Astrocyte (in vitro differentiated cells and primary cell): ENCODE measurements around the gene ZNF385D. TPM values are rescaled to one million over a fixed set of nuclear protein-coding genes. Genes with fewer than 3 reads are reported as not detected.

Source experiments
- DNase-seq: peaks from one replicate; pipeline ENCODE4 v3.0.0-alpha.2; 2010; ENCODE audit warnings: low read depth
- FAIRE-seq: peaks from 2 replicates; lab custom pipeline; 2011; peaks lifted over from hg19 to GRCh38; lab: Jason Lieb, UNC
- H2AFZ ChIP-seq: 2 replicates; pipeline ENCODE4 v1.6.0; 2012; ENCODE audit warnings: low read depth, low read length, inconsistent platforms
- H3K27ac ChIP-seq: 2 replicates; pipeline ENCODE4 v1.5.1; 2011; ENCODE audit warnings: low read depth, low read length, inconsistent platforms
- H3K27me3 ChIP-seq: 2 replicates; pipeline ENCODE4 v1.6.0; 2011; ENCODE audit warnings: low read length, inconsistent platforms; ENCODE audit not compliant: insufficient read depth
- H3K36me3 ChIP-seq: 2 replicates; pipeline ENCODE4 v1.5.1; 2011; ENCODE audit warnings: low read length, inconsistent platforms; ENCODE audit not compliant: insufficient read depth
- H3K4me1 ChIP-seq: 2 replicates; pipeline ENCODE4 v1.5.1; 2011; ENCODE audit warnings: low read length, inconsistent platforms; ENCODE audit not compliant: insufficient read depth
- H3K4me2 ChIP-seq: 2 replicates; pipeline ENCODE4 v1.6.0; 2012; ENCODE audit warnings: low read length, inconsistent platforms
- H3K4me3 ChIP-seq: 2 replicates; pipeline ENCODE4 v1.5.1; 2011; ENCODE audit warnings: low read depth, mild to moderate bottlenecking, low read length, inconsistent platforms; ENCODE audit not compliant: insufficient read depth
- H3K79me2 ChIP-seq: 2 replicates; pipeline ENCODE4 v1.6.0; 2012; ENCODE audit warnings: mild to moderate bottlenecking, low read length, inconsistent platforms; ENCODE audit not compliant: insufficient read depth
- H3K9ac ChIP-seq: 2 replicates; pipeline ENCODE4 v1.6.0; 2012; ENCODE audit warnings: mild to moderate bottlenecking, low read length, inconsistent platforms
- H3K9me3 ChIP-seq: 2 replicates; pipeline ENCODE4 v1.5.1; 2012; ENCODE audit warnings: low read depth, mild to moderate bottlenecking, low read length, inconsistent platforms; ENCODE audit not compliant: insufficient read depth
- H4K20me1 ChIP-seq: 2 replicates; pipeline ENCODE4 v1.6.0; 2012; ENCODE audit warnings: low read length, inconsistent platforms; ENCODE audit not compliant: insufficient read depth
- H3K27ac Mint-ChIP-seq: one replicate; pipeline ENCODE4 v1.8.0; 2021; ENCODE audit warnings: mild to moderate bottlenecking, mixed read lengths; ENCODE audit not compliant: unreplicated experiment
- H3K27me3 Mint-ChIP-seq: one replicate; pipeline ENCODE4 v1.8.0; 2021; ENCODE audit warnings: low read depth, mixed read lengths; ENCODE audit not compliant: unreplicated experiment
- H3K36me3 Mint-ChIP-seq: one replicate; pipeline ENCODE4 v1.8.0; 2021; ENCODE audit warnings: low read depth, mixed read lengths; ENCODE audit not compliant: unreplicated experiment
- H3K4me1 Mint-ChIP-seq: one replicate; pipeline ENCODE4 v1.8.0; 2021; ENCODE audit warnings: low read depth, mixed read lengths; ENCODE audit not compliant: unreplicated experiment
- H3K4me3 Mint-ChIP-seq: one replicate; pipeline ENCODE4 v1.8.0; 2021; ENCODE audit warnings: mild to moderate bottlenecking, moderate library complexity, mixed read lengths; ENCODE audit not compliant: unreplicated experiment
- H3K9me3 Mint-ChIP-seq: one replicate; pipeline ENCODE4 v1.8.0; 2021; ENCODE audit warnings: mild to moderate bottlenecking, mixed read lengths; ENCODE audit not compliant: unreplicated experiment
- EZH2 ChIP-seq: IDR thresholded peaks from 2 replicates; pipeline ENCODE4 v1.6.1; 2012; ENCODE audit warnings: mild to moderate bottlenecking, low read length, inconsistent platforms; ENCODE audit not compliant: insufficient read depth
- total RNA-seq: library from RNA; stranded (reverse); gene quantifications from 2 replicates; pipeline ENCODE4 v1.2.1, GENCODE V29; 2021
- TF ChIP-seq, protein P1 (sequence below): IDR thresholded peaks from 2 replicates; pipeline ENCODE4 v1.5.1; 2011; ENCODE audit warnings: low read depth, mild to moderate bottlenecking, inconsistent platforms, low read length, moderate library complexity; ENCODE audit not compliant: insufficient read depth

ZNF385D gene
- total RNA-seq, 1 donor from 2014 or later, result 7.8 TPM

DNA sequence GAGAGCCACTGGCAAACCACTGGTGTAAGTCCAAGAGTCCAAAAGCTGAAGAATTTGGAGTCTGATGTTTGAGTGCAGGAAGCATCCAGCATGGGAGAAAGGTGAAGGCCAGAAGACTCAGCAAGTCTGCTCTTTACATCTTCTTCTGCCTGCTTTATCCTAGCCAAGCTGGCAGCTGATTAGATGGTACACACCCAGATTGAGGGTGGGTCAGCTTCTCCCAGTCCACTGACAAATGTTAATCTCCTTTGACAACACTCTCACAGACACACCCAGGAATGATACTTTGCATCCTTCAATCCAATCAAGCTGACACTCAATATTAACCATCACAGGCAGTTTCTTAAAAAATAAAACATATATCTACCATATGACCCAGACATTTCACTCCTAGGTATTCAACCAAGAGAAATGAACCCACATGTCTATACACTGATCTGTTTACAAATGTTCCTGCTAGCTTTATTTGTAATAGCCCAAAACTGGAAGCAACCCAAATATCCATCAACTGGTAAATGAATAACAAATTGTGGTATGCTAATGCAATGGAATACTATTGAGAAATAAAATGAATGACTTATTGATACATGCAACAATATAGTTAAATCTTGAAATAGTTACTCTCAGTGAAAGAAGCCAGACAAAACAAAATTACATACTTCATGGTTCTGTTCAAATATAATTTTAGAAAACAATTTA is 373.8 kb downstream of the ZNF385D start:
- no peaks in the 10 kb centered on the region for H3K36me3 Mint-ChIP-seq
- H3K9me3 Mint-ChIP-seq, result no peaks in the 10 kb centered on the region
- TF ChIP-seq EZH2, result no peak
- TF ChIP-seq, protein P1, sequence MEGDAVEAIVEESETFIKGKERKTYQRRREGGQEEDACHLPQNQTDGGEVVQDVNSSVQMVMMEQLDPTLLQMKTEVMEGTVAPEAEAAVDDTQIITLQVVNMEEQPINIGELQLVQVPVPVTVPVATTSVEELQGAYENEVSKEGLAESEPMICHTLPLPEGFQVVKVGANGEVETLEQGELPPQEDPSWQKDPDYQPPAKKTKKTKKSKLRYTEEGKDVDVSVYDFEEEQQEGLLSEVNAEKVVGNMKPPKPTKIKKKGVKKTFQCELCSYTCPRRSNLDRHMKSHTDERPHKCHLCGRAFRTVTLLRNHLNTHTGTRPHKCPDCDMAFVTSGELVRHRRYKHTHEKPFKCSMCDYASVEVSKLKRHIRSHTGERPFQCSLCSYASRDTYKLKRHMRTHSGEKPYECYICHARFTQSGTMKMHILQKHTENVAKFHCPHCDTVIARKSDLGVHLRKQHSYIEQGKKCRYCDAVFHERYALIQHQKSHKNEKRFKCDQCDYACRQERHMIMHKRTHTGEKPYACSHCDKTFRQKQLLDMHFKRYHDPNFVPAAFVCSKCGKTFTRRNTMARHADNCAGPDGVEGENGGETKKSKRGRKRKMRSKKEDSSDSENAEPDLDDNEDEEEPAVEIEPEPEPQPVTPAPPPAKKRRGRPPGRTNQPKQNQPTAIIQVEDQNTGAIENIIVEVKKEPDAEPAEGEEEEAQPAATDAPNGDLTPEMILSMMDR, result no peak
- Histone ChIP-seq H3K9ac (no peak overlapping the region), H3K27ac (no peak overlapping the region), H3K9me3 (no peaks in the 10 kb centered on the region), H3K4me3 (no peak overlapping the region), H3K4me1 (no peaks in the 10 kb centered on the region), H3K4me2 (no peak overlapping the region), H3K36me3 (no peaks in the 10 kb centered on the region), H4K20me1 (no peaks in the 10 kb centered on the region), H3K27me3 (no peaks in the 10 kb centered on the region), H2AFZ (no peak overlapping the region), H3K79me2 (no peaks in the 10 kb centered on the region)
- H3K27ac Mint-ChIP-seq, result no peak overlapping the region
- no peaks in the 10 kb centered on the region for H3K4me1 Mint-ChIP-seq
- no peak overlapping the region for H3K4me3 Mint-ChIP-seq
- DNase-seq (no peak), FAIRE-seq (no peak)
- H3K27me3 Mint-ChIP-seq, result no peaks in the 10 kb centered on the region

DNA sequence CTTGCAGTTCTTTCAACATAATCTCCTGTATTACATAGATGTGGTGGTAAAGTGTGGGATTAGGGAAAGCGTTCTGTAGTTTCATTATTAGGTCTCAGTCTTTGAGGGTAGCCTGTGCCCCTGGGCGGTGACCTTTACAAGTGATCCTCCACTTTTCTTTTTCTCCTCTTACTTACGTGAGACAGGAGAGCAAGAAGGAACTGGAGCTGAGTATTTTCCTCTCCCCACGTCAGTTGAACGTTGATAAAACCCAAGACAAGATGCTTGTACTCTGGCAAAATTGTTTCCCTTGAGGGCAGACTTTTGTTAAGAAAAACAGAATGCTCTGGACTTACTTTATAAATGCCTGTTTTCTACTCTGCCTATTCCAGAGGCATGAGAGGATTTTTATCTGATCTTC is 378.7 kb downstream of the ZNF385D start:
- TF ChIP-seq, protein P1, result no peak
- no peak for TF ChIP-seq EZH2
- H3K4me3 ChIP-seq, result no peak overlapping the region
- no peaks in the 10 kb centered on the region for H3K36me3 ChIP-seq
- no peaks in the 10 kb centered on the region for H4K20me1 ChIP-seq
- H3K27ac Mint-ChIP-seq, result no peak overlapping the region
- FAIRE-seq (no peak), DNase-seq (no peak)
- no peak overlapping the region for H3K9ac ChIP-seq
- no peaks in the 10 kb centered on the region for H3K4me1 Mint-ChIP-seq
- H3K9me3 Mint-ChIP-seq, result no peaks in the 10 kb centered on the region
- H3K27me3 Mint-ChIP-seq, result no peaks in the 10 kb centered on the region
- no peaks in the 10 kb centered on the region for H3K36me3 Mint-ChIP-seq
- no peaks in the 10 kb centered on the region for H3K4me1 ChIP-seq
- H3K4me2 ChIP-seq, result no peak overlapping the region
- H3K27me3 ChIP-seq, result no peaks in the 10 kb centered on the region
- H3K79me2 ChIP-seq, result no peaks in the 10 kb centered on the region
- no peak overlapping the region for H3K4me3 Mint-ChIP-seq
- no peak overlapping the region for H2AFZ ChIP-seq
- H3K27ac ChIP-seq, result no peak overlapping the region
- H3K9me3 ChIP-seq, result no peaks in the 10 kb centered on the region
